Testis (tissue), 2 donors: ENCODE measurements around the gene DRAXIN.

Experiments used
- POLR2A ChIP-seq: fragments of 450-650 bp; IDR thresholded peaks from one replicate; pipeline ENCODE4 v1.6.1; 2017; ENCODE audit warnings: antibody characterized with exemption, mild to moderate bottlenecking, moderate library complexity
- TF ChIP-seq, protein P1 (sequence below), 3 experiments: fragments of 450-650 bp in 2 of 3; fragments of 200-600 bp in 1 of 3; sonication (generic) in 1 of 3; IDR thresholded peaks; one replicate each; pipeline ENCODE4 v1.5.1; 2016 to 2019; ENCODE audit warnings: antibody characterized with exemption in 3 of 3, mild to moderate bottlenecking in 2 of 3, moderate library complexity in 1 of 3

DNA sequence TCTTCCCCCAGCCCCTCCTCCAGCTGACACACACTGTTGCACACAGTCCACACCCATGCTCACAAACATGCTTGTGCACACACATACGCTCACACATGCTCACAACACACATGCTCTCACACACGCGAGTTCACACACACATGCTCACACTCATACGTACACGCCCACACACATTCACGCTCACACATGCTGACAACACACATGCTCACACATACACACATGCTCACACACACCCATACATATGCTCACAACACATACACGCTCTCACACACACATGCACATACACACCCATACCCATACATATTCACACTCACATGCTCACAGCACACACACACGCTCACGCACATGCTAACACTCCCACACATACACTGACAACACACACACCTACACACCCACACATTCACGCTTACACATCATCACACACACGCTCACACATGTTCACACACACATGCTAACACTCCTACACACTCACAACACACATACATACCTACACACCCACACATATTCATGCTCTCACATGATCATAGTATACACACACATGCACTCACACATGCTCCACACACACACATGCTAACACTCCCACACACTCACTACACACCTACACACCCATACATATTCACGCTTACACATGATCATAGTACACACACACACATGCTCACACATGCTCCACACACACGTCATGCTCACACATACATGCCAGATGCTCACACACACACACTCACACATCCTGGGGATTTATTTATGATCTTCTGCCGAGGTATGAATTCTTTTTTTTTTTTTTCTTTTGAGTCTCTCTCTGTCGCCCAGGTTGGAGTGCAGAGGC lies 10.7 kb downstream of the DRAXIN start:
- TF ChIP-seq, protein P1, sequence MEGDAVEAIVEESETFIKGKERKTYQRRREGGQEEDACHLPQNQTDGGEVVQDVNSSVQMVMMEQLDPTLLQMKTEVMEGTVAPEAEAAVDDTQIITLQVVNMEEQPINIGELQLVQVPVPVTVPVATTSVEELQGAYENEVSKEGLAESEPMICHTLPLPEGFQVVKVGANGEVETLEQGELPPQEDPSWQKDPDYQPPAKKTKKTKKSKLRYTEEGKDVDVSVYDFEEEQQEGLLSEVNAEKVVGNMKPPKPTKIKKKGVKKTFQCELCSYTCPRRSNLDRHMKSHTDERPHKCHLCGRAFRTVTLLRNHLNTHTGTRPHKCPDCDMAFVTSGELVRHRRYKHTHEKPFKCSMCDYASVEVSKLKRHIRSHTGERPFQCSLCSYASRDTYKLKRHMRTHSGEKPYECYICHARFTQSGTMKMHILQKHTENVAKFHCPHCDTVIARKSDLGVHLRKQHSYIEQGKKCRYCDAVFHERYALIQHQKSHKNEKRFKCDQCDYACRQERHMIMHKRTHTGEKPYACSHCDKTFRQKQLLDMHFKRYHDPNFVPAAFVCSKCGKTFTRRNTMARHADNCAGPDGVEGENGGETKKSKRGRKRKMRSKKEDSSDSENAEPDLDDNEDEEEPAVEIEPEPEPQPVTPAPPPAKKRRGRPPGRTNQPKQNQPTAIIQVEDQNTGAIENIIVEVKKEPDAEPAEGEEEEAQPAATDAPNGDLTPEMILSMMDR (IDR thresholded peaks at IDR 0.05): no peak
- TF ChIP-seq POLR2A: no peak
